ENCODE measurements around the gene ENTPD7.
"Not testable (repeated sequence)": the region's sequence is repeated elsewhere in the genome, so short reads cannot be mapped to it uniquely, and the experiment has no call there.

ENTPD7 gene

DNA sequence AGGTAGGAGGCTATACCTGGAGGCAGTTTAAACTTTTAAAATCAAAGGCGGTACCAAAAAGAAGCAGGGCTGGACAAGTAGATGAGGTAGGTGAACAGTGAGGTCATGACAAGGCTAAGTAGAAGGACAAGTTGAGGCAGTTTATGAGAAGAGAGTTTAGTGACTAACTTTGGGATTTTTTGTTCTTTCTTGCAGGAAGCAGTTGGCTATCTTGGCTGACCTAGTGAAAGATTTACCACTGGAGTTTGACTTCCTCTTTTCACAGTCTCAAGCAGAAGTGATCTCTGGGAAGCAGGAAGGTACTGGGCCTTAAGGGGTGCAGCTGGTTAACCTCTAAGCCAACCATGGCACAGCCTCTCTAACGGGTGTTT, 26.3 kb downstream of the ENTPD7 start:
- no peak for DNase-seq (ENCODE audit: low read depth in 1 of 2, low spot score in 1 of 2)

DNA sequence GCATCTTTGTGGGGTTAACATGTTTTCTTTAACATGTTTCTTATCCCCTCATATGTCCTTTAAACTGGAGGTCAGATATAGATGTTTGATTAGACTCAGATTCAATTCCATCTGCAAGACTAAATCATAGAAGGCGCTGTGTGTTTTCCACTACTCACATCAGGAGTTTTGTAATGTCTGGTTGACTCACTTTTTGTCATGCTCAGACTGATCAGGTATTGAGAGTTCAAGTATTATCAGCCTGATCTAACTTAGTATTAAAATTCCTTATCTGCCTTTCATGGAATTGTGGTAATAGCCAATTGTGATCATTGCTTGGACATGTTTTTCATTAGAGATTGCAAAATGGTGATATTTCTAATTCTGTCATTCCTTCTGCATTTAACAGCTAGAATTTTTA, 30.2 kb downstream of the ENTPD7 start:
- no peak for DNase-seq (ENCODE audit: low read depth in 1 of 2, low spot score in 1 of 2)

DNA sequence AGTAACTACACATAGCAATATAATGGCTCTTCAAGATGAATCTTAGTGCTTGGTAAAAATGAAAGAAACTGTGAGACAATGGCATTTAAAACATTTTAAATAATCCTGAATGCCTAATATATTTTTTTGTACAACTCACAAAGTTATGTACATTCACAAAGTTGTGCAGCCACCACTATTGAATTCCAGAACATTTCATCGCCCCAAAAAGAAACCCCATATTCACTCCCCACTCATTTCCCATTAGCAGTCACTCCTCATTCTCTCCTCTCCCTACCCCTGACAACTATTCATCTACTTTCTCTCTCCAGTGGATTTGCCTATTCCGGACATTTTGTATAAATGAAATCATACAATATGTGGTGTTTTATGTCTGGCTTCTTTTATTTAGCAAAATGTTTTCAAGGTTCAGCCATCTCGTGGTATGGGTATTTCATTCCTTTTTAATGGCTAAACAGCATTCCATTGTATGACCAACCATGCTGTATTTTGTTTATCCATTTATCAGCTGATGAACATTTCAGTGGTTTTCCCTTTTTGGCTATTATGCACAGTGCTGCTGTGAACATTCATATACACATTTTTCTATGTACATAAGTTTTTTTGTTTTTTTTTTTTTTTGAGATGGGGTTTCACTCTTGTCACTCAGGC, 34.7 kb downstream of the ENTPD7 start:
- no peak for DNase-seq (ENCODE audit: low read depth in 1 of 2, low spot score in 1 of 2)

DNA sequence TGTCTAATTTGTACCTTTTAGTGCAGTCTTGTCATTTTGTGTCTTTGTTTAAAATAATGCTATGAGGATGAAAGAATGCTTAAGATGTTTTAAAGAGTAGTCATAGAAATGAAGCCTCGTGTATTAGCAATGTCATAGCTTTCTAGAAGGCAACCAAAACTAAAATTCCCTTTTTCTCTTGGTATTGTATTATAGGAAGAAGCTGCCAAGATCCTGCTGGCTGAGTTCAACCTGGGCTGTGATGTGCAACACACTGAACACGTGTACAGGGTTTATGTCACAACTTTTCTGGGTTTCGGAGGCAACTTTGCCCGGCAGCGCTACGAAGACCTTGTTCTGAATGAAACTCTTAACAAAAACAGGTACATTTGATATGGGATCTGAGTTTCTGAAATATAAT, 36.5 kb downstream of the ENTPD7 start:
- no peak for DNase-seq (ENCODE audit: low read depth in 1 of 2, low spot score in 1 of 2)

DNA sequence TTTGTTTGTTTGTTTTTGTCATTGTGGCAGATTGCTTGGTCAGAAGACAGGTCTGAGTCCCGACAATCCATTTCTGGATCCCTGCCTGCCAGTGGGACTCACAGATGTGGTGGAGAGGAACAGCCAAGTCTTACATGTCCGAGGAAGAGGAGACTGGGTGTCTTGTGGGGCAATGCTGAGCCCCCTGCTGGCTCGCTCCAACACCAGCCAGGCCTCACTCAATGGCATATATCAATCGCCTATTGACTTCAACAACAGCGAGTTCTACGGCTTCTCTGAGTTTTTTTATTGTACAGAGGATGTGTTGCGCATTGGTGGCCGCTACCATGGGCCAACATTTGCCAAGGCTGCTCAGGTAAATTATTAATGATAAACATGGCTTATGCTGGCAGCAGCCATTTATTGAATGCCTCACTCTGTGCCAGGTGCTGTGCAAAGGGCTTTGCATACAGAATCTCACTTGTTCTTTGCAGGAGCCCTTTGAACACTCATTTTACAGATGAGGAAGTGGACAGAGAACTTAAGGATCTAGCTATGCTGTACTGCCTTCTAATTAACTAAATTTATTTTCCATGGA, 39.3 kb downstream of the ENTPD7 start:
- DNase-seq (ENCODE audit: low read depth in 1 of 2, low spot score in 1 of 2) = no peak

DNA sequence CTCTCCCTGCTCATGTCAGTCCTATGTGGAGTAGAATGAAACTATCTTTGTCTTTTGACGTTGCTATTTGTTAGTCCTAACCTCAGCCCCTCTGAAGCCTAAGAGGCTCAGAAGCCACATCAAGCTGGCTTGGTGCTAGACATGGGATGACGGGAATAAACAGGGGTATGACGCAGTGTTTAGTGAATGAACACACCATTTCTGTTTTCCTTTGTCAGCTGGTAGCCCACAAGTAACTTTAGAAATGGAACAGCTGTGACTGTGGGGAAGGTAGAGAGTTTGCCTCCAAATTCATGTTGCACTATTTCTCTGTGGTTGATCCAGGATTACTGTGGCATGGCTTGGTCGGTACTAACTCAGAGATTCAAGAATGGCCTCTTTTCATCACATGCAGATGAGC, 41.3 kb downstream of the ENTPD7 start:
- no peak for DNase-seq (ENCODE audit: low read depth in 1 of 2, low spot score in 1 of 2)

DNA sequence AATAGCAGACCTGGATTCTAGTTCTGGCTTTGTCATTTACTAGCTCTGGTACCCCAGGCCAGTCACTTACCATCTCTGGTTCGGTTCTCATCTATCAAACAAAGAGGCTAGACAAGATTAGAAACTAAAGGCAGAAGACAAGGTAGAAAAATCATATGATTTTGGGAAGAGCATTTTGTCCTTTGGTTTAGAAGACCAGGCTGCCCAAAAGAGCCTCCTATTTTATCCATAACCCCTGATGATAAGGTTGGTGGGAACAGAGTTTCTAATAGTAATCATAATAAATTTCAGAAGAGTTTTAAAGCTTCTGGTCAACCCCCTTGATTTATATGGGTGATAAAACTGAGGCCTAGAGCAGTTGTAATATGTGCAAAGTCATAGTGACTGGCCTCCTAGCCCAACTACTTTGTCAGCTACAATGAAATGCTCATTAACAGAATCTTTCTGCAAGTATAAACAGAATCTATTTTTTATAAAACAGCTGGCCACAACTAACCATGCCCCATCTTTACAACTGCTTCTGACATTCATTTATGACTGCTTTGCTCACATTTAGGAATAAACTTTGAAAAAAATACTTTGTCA, 49.2 kb downstream of the ENTPD7 start:
- no peak for DNase-seq (ENCODE audit: low read depth in 1 of 2, low spot score in 1 of 2)

DNA sequence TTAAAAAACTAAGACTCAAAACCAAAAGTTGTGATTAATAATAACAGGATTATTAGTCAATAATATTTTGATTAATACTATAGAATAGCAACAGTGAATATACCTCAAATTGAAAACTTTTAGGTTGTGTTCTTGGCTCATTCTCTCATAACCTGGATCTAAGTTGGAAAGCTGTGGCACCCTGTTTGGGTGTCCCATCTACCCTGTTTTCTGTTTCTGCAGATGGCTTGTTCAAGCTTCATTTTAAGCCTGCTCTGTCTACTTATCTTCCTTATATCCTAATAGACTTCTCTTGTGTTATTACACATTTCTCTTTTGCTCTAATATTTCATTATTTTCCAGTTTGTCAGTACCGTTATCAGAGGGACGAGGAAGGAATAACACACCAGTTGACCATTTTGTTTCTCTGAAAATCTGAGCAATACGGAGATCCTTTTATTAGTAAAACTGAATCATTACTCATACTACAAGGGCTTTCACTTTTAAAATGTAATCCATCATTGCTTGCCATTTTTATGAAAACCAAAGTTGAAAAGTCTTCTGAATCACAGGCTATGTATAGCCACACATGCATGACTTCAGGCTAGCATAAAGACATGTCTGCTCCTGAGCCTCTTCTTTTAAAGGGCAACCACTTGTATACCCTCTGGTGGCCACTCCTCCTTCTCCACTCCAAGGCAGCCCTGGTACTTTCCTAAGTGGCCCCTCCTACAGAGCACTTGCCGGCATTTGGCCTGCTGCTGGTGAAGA, 50.3 kb downstream of the ENTPD7 start:
- DNase-seq (ENCODE audit: low read depth in 1 of 2, low spot score in 1 of 2) = no peak

DNA sequence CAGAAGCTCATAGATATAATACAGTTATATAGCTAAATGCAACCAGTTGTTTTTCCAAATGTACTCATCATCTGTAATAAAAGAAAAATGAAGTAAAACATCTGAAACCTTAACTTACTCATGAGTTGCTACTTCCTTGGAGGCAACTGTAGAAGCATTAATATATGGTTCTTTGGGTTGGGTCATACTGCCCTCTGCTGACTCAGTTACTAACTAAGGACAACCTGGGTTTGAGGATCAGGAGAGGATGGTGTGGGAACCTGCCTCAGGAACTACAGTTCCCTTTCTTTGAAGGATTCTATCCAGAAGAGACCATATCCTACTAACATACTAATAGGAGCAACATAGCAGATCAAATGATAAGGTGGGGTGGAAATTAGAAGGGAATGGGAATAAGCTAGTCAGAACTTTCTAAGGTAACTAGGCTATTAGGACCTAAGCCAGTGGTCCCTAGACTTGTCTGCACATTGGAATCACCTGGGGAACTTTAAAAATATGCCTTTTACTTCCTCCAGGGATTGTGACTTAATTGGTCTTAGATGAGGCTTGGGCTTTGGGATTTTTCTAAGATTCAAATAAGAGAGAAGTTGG, 51.9 kb downstream of the ENTPD7 start:
- peak in 1 of 2 donors; percentile 15 for DNase-seq (ENCODE audit: low read depth in 1 of 2, low spot score in 1 of 2)

DNA sequence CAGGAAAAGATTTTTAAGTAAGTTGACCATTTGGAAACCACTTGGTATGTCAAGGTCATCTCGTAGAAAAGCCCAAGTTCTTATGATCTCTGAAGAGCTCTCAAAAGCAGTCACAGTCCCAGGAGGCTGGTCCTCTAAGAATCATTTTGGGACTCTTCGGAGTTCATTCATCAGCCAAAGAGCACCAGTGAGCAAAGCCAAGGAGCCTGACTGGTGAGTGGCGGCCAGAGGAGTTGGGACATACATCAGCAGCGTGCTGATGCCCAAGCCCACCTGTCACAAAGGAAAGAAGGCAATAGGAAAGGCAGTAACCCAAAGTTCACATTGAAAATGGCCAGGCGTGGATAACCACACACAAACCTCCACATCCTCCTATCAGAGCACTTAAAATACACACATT, 55.1 kb downstream of the ENTPD7 start:
- no peak for DNase-seq (ENCODE audit: low read depth in 1 of 2, low spot score in 1 of 2)

DNA sequence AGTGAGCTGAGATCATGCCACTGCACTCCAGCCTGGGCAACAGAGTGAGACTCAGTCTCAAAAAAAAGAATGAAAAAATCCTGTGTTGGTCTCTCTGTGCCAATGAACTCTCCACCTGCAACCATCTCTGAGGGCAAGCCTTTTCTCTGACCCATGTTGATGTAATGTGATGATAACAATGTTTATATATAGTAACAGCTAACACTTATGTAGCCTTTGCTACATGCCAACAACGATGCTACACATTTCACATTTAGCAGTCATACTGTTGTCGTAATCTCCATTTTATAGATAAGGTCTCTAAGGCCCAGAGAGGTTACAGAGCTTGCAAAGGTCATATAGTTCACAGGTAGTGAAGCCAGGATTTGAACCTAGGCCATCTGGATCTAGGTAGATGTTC, 61.1 kb downstream of the ENTPD7 start:
- no peak for DNase-seq (ENCODE audit: low read depth in 1 of 2, low spot score in 1 of 2)

DNA sequence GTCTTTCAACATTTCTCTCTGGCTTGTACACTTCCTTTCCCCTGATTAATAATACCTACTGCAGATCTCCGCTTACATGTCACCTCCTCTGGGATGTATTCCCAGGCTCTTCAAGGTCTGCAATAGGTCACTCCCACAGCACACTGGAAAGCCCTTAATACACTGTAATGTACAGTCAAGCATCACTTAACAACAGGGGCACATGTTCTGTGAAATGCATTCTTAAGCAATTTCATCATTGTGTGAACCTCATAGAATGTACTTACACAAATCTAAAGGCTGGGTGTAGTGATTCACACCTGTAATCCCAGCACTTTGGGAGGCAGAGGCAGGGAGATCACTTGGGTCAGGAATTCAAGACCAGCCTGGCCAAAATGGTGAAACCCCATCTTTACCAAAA, 70.7 kb downstream of the ENTPD7 start:
- DNase-seq (ENCODE audit: low read depth in 1 of 2, low spot score in 1 of 2) = no peak

DNA sequence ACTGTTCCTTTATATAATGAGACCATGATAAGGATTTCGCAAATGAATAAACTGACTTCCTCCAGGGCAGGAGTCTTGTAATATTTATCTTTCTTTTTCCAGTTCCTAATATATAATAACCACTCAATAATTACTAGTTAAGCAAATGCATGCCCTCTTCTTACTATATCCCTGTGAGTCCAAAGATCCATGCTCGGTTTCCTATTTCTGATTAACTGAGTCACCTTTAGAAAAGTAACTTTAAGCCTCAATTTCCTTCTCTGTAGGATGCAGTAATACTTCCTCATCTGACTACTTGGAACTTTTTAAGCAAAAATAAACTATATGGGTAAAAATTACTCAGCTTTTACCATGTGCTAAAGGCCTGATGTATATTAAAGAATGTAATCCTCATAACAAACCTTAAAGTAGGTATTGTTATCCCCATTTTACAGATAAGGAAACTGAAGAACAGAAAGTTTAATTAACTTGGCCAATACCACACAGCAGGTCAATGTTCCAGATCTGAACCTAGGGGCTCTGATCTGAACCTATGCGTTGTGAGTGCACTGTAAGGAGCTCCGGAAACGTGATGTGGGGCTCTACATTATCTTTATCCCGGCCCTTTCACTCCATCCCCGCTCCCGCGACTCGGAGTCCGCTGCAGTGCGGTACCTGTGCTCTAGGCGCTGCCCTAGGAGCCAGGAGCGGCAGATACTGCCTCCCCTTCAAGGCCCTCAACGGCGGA, 72.2 kb downstream of the ENTPD7 start:
- no peak for DNase-seq (ENCODE audit: low read depth in 1 of 2, low spot score in 1 of 2)

DNA sequence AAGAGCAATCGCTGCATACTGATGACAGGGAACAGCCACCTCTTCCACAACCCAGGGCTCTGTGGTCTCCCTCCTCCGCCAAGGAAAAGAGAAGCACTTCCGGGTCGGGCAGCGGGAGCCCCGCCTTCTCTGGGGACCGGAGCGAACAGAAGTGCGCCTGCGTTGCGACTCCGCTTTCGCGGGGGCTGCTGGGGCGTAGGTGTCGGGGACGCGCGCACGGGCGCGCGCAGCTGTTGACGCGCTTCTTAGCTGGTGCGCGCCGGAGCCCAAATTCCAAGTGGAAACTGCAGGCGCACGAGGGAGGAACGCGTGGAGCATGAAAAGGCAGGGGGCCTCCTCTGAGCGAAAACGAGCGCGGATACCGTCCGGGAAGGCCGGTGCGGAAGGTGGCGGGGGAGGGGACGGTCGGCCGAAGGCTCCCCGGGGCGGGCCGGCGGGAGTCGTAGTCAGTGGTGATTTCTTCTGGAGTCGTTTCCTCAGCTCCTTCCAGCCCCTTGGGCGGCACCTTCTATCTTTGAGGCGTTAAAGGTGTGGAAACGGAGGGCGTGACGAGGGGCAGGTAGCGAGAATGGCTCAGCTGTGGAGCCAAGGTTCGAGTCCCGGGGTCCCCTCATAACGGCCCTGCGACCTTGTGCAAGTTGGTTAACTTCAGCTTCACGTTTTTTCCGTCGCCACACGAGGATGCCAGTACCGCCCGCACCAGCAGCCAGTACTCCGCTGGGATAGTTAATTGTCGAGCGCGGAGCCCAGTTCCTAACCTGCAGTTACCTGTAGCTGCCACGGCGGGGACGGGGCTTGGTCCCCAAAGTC, 72.9 kb downstream of the ENTPD7 start, which contains the start of the genes COX15 and CUTC:
Gene COX15 (minus strand): TSS at position 95 of the 810 bp plus-strand sequence. CDS start 78 bp downstream, at position 17.
Gene CUTC (plus strand): TSS at position 202 of the 810 bp plus-strand sequence. CDS start 115 bp downstream, at position 317.
- DNase-seq (ENCODE audit: low read depth in 1 of 2, low spot score in 1 of 2) = peak; percentile 89 to 92

DNA sequence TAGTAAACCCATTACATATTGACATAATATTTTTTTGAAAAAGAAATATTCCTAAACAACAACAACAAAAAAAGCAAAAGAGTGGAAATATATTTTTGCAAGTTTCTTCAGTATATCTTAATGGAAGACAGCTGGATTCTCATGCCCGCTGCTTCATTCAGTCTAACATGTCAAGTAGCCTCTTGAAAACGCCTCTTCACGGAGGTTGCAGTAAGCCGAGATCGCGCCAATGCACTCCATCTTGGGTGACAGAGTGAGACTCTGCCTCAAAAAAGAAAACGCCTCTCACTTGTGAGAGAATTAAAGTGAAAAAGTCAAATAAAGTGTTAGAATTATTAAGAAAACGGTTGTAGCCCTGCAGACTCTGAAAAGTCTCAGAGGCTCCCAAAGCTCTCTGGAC, 74.1 kb downstream of the ENTPD7 start:
- no peak for DNase-seq (ENCODE audit: low read depth in 1 of 2, low spot score in 1 of 2)

DNA sequence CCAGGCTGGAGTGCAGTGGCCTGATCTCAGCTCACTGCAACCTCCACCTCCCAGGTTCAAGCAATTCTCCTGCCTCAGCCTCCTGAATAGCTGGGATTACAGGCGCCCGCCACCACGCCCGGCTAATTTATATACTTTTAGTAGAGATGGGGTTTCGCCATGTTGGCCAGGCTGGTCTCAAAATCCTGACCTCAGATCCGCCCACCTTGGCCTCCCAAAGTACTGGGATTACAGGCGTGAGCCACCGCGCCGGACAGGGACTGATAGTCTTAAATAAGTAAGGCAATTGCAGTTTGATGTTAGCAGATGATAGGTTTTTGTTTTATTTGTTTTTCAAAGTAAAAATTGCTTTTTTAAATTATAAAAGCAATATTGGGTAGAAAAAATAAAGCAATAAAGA, 74.8 kb downstream of the ENTPD7 start:
- not testable (repeated sequence) for DNase-seq (ENCODE audit: low read depth in 1 of 2, low spot score in 1 of 2)

DNA sequence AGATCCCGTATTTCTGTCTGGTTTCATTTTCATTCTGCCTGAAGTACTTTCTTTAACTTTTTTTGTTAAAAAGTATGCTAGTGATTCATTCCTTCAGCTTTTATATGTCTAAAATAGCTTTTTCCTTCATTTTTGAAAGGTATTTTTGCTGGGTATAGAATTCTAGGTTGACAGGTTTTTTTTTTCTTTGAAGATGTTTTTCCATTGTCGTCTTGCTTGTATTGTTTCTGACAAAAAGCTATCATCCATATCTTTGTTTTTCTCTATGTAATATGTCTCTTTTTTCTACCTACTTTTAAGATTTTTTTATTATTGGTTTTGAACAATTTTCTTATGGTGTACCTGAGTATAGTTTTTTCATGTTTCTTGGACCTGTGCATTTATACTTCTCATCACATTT, 81.0 kb downstream of the ENTPD7 start:
- no peak for DNase-seq (ENCODE audit: low read depth in 1 of 2, low spot score in 1 of 2)

DNA sequence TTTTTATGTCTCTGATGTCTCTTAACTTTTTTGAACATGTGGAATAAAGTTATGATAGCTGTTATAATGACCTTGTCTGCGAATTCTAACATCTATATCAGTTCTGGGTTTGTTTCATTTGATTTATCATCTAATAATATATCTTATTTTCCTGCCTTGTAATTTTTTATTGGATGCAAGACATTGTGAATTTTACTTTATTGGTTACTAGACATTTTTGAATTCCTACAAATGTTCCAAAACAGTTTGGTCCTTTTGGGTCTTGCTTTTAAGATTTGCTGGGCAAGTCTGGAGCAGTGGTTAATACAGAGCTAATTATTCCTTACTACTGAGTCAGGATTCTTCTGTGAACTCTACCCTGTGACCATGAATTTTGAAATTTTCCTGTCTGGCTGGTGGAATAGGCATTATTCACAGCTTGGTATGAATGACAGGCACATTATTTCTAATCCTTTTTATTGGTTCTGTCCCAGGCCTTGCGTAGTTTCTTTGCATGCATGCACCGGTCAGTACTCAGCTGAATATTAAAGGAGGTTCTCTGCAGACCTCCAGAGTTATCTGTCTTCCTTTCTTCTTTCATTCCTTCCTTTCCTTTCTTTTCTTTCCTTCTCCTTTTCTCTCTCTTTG, 81.7 kb downstream of the ENTPD7 start:
- DNase-seq (ENCODE audit: low read depth in 1 of 2, low spot score in 1 of 2) = no peak

DNA sequence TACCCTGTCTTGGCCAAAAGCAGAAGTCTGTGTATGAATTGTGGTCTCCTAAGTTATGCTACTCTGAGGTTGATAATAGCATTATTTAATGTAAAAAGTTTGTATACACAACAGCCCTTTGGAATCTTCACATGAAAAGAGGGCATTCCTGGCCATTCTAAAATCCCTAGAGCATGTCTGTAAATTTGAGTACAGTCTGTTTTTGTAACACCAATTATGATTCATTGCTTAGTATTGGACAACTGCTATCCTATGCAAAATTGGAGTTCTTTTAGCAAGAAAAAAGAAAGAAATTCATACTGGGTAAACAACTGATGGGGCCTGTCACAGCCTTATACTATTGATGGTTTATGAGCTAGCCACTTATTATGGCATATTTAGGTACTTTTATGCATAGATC, 82.9 kb downstream of the ENTPD7 start:
- no peak for DNase-seq (ENCODE audit: low read depth in 1 of 2, low spot score in 1 of 2)

DNA sequence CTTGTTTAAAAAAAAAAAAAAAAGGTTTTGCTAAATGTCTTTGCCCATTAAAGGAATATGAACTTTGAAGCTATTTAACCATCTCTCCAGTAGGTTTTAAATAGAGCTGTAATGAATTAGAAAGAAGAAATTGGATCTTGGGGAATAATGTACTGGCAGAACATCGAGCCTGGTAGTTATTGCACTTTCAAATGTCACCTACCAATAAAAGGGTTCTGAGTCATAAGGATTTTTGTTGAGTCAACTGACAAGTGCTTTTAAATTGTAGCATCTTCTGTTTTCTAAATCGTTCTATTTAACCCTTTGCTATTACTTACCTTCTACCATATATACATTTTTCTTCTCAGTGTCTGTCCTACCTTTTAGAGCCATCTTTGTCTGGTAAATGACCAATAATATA, 83.4 kb downstream of the ENTPD7 start:
- DNase-seq (ENCODE audit: low read depth in 1 of 2, low spot score in 1 of 2) = no peak
